H9 (cell line): ENCODE results near the gene TMEM132C. TPM values are rescaled to one million over a fixed set of nuclear protein-coding genes. Genes with fewer than 3 reads are reported as not detected.

Experiments
- DNase-seq: peaks from one replicate; pipeline ENCODE4 v3.0.0-alpha.2; 2017
- H2AFZ ChIP-seq: one replicate; pipeline ENCODE4 v1.6.1; 2013; ENCODE audit warnings: mild to moderate bottlenecking, low read length, control low read depth, moderate library complexity
- H2AK5ac ChIP-seq: 2 replicates; pipeline ENCODE4 v1.6.1; 2013; ENCODE audit warnings: low read length, control low read depth, mixed read lengths; ENCODE audit not compliant: insufficient read length
- H2BK120ac ChIP-seq: one replicate; pipeline ENCODE4 v1.6.1; 2013; ENCODE audit warnings: low read depth, mild to moderate bottlenecking, low read length, control low read depth, inconsistent platforms; ENCODE audit not compliant: poor library complexity, severe bottlenecking
- H2BK12ac ChIP-seq: 2 replicates; pipeline ENCODE4 v1.6.1; 2013; ENCODE audit warnings: low read length, control low read depth, mixed read lengths, low read depth; ENCODE audit not compliant: insufficient read length
- H2BK15ac ChIP-seq: 2 replicates; pipeline ENCODE4 v1.6.1; 2013; ENCODE audit warnings: low read depth, low read length, control low read depth
- H2BK20ac ChIP-seq: one replicate; pipeline ENCODE4 v1.6.1; 2013; ENCODE audit warnings: low read depth, mild to moderate bottlenecking, low read length, control low read depth, inconsistent platforms; ENCODE audit not compliant: poor library complexity, severe bottlenecking
- H2BK5ac ChIP-seq: 2 replicates; pipeline ENCODE4 v1.6.1; 2013; ENCODE audit warnings: low read length, control low read depth, mixed read lengths; ENCODE audit not compliant: insufficient read length
- H3K14ac ChIP-seq: 2 replicates; pipeline ENCODE4 v1.6.1; 2013; ENCODE audit warnings: low read length, control low read depth; ENCODE audit not compliant: insufficient read depth
- H3K18ac ChIP-seq: 2 replicates; pipeline ENCODE4 v1.6.1; 2013; ENCODE audit warnings: low read depth, mild to moderate bottlenecking, mixed read lengths, low read length, control low read depth; ENCODE audit not compliant: insufficient read length
- H3K23ac ChIP-seq: 2 replicates; pipeline ENCODE4 v1.6.1; 2013; ENCODE audit warnings: low read length, control low read depth, mixed read lengths, low read depth; ENCODE audit not compliant: insufficient read length
- H3K23me2 ChIP-seq: 2 replicates; pipeline ENCODE4 v1.6.1; 2013; ENCODE audit warnings: low read depth, mild to moderate bottlenecking, mixed read lengths, low read length, control low read depth; ENCODE audit not compliant: insufficient read length, poor library complexity, severe bottlenecking
- H3K27ac ChIP-seq: 2 replicates; pipeline ENCODE4 v1.5.1; 2013; ENCODE audit warnings: low read length, control low read depth, mixed read lengths, low read depth; ENCODE audit not compliant: insufficient read length
- H3K27me3 ChIP-seq: 2 replicates; pipeline ENCODE4 v1.6.1; 2013; ENCODE audit warnings: low read length, control low read depth, inconsistent platforms; ENCODE audit not compliant: insufficient read depth
- H3K4ac ChIP-seq: 2 replicates; pipeline ENCODE4 v1.6.1; 2013; ENCODE audit warnings: low read depth, mild to moderate bottlenecking, control low read depth, inconsistent platforms, low read length, moderate library complexity
- H3K4me1 ChIP-seq: 2 replicates; pipeline ENCODE4 v1.6.1; 2013; ENCODE audit warnings: low read length, control low read depth, inconsistent platforms; ENCODE audit not compliant: insufficient read depth
- H3K4me2 ChIP-seq: 2 replicates; pipeline ENCODE4 v1.6.1; 2013; ENCODE audit warnings: low read length, control low read depth, mixed read lengths; ENCODE audit not compliant: insufficient read length, insufficient read depth
- H3K56ac ChIP-seq: 2 replicates; pipeline ENCODE4 v1.6.1; 2013; ENCODE audit warnings: low read depth, mild to moderate bottlenecking, mixed read lengths, low read length, control low read depth; ENCODE audit not compliant: insufficient read length
- H3K79me1 ChIP-seq: 2 replicates; pipeline ENCODE4 v1.6.1; 2013; ENCODE audit warnings: low read depth, mild to moderate bottlenecking, moderate library complexity, low read length, control low read depth, inconsistent platforms; ENCODE audit not compliant: insufficient read depth, poor library complexity, severe bottlenecking
- H3K79me2 ChIP-seq: 2 replicates; pipeline ENCODE4 v1.6.1; 2013; ENCODE audit warnings: low read length, control low read depth, inconsistent platforms; ENCODE audit not compliant: insufficient read depth
- H3K9ac ChIP-seq: 2 replicates; pipeline ENCODE4 v1.6.1; 2013; ENCODE audit warnings: low read length, control low read depth, mixed read lengths; ENCODE audit not compliant: insufficient read length; ENCODE audit errors: extremely low read depth
- H3K9me3 ChIP-seq: one replicate; pipeline ENCODE4 v1.6.1; 2013; ENCODE audit warnings: low read depth, low read length, inconsistent platforms; ENCODE audit not compliant: control insufficient read depth
- H3T11ph ChIP-seq: one replicate; pipeline ENCODE4 v1.6.1; 2013; ENCODE audit warnings: mild to moderate bottlenecking, low read length, control low read depth, inconsistent platforms
- H4K20me1 ChIP-seq: one replicate; pipeline ENCODE4 v1.6.1; 2013; ENCODE audit not compliant: control insufficient read depth, insufficient read length, insufficient read depth
- H4K5ac ChIP-seq: 2 replicates; pipeline ENCODE4 v1.6.1; 2013; ENCODE audit warnings: low read depth, mild to moderate bottlenecking, mixed read lengths, low read length, control low read depth; ENCODE audit not compliant: insufficient read length
- H4K8ac ChIP-seq: replicated peaks from 2 replicates; pipeline ENCODE4 v1.6.1; 2013; ENCODE audit warnings: low read length, control low read depth, mixed read lengths, low read depth; ENCODE audit not compliant: insufficient read length
- H4K91ac ChIP-seq: 2 replicates; pipeline ENCODE4 v1.6.1; 2013; ENCODE audit warnings: low read depth, mild to moderate bottlenecking, moderate library complexity, mixed read lengths, low read length, control low read depth; ENCODE audit not compliant: insufficient read length
- H3K27ac Mint-ChIP-seq, 3 experiments: 2 replicates in 2 of 3; 3 replicates in 1 of 3; pipeline ENCODE4 v1.8.0; 2020 to 2021; ENCODE audit warnings: mixed read lengths in 3 of 3, mild to moderate bottlenecking in 1 of 3, moderate library complexity in 1 of 3
- H3K27me3 Mint-ChIP-seq: 2 replicates; pipeline ENCODE4 v1.8.0; 2021; ENCODE audit warnings: low read depth, mild to moderate bottlenecking, moderate library complexity, mixed read lengths
- H3K36me3 Mint-ChIP-seq, 3 experiments: 2 replicates in 2 of 3; 3 replicates in 1 of 3; pipeline ENCODE4 v1.8.0; 2020 to 2021; ENCODE audit warnings: low read depth in 3 of 3, mixed read lengths in 3 of 3; ENCODE audit not compliant: insufficient read depth in 1 of 3
- H3K4me1 Mint-ChIP-seq, 2 experiments: 2 replicates each; pipeline ENCODE4 v1.8.0; 2020; ENCODE audit warnings: mixed read lengths in 2 of 2
- H3K4me3 Mint-ChIP-seq, 2 experiments: 2 replicates in 1 of 2; 3 replicates in 1 of 2; pipeline ENCODE4 v1.8.0; 2020 to 2021; ENCODE audit warnings: mild to moderate bottlenecking in 2 of 2, mixed read lengths in 2 of 2, moderate library complexity in 1 of 2
- H3K9me3 Mint-ChIP-seq, 2 experiments: 2 replicates in 1 of 2; 3 replicates in 1 of 2; pipeline ENCODE4 v1.8.0; 2020; ENCODE audit warnings: mild to moderate bottlenecking in 2 of 2, mixed read lengths in 2 of 2, moderate library complexity in 1 of 2
- CTCF ChIP-seq: fragments of 200-600 bp; sonication (generic); conservative IDR thresholded peaks from 3 replicates; pipeline ENCODE4 v1.8.0; 2021; ENCODE audit warnings: antibody characterized with exemption, mild to moderate bottlenecking
- WGBS: extraction: QIAGEN DNeasy Blood & Tissue Kit; methylation state at CpG from one replicate; pipeline ENCODE4 v1.1.7; 2013; ENCODE audit warnings: missing lambda C conversion rate, low lambda C conversion rate, mixed read lengths; ENCODE audit not compliant: insufficient read length; ENCODE audit errors: extremely low coverage; 5-methylcytosine and 5-hydroxymethylcytosine counted together
- total RNA-seq: library from RNA; stranded (reverse); gene quantifications from 2 replicates; pipeline ENCODE4 v1.2.1, GENCODE V29; 2021

TMEM132C gene
- total RNA-seq, 1 experiment from 2014 or later, result 0.22 TPM

- no peak overlapping the region for H3K56ac ChIP-seq
- no peak overlapping the region for H3K18ac ChIP-seq
- no peaks in the 10 kb centered on the region for H3K27me3 ChIP-seq
- H3K4me1 ChIP-seq, result no peaks in the 10 kb centered on the region
- H2BK5ac ChIP-seq, result no peak overlapping the region
- H3K14ac ChIP-seq, result no peak overlapping the region; the same call in 1 of the 2 replicates
- no peak overlapping the region for H2BK12ac ChIP-seq
- H4K91ac ChIP-seq, result no peak overlapping the region
- H3K27ac Mint-ChIP-seq, result no peak overlapping the region
- no peak overlapping the region for H3K27ac ChIP-seq
- H3K4me1 Mint-ChIP-seq, result peaks cover 6 to 13% of the 10 kb centered on the region in 2 experiments
- no peak overlapping the region for H3K4me2 ChIP-seq
- no peak for DNase-seq
- peaks cover 0 to 4% (median 0%) of the 10 kb centered on the region in 3 experiments; a peak in 2 of 7 replicates for H3K36me3 Mint-ChIP-seq
- H4K8ac ChIP-seq, result no peak overlapping the region
- H4K5ac ChIP-seq, result no peak overlapping the region
- no peaks in the 10 kb centered on the region for H3K79me1 ChIP-seq
- H3K27me3 Mint-ChIP-seq, result peaks cover 65% of the 10 kb centered on the region
- no peaks in the 10 kb centered on the region for H3K23me2 ChIP-seq
- H2BK120ac ChIP-seq, result no peak overlapping the region
- no peak overlapping the region for H3K23ac ChIP-seq
- H3K4me3 Mint-ChIP-seq, result no peak overlapping the region
- no peak overlapping the region for H3K9ac ChIP-seq
- no peak overlapping the region for H3K4ac ChIP-seq
- no peaks in the 10 kb centered on the region for H4K20me1 ChIP-seq
- no peak overlapping the region for H2AK5ac ChIP-seq
- H3K9me3 ChIP-seq, result no peaks in the 10 kb centered on the region
- H2AFZ ChIP-seq, result no peak overlapping the region
- no peak overlapping the region for H2BK15ac ChIP-seq
- WGBS, result no CpG with 5 or more reads among the region's 14 CpGs
- H2BK20ac ChIP-seq, result no peak overlapping the region
- peaks cover 2 to 7% of the 10 kb centered on the region in 2 experiments; a peak in 2 of 5 replicates for H3K9me3 Mint-ChIP-seq
- no peak for TF ChIP-seq CTCF
- H3K79me2 ChIP-seq, result no peaks in the 10 kb centered on the region
- H3T11ph ChIP-seq, result no peak overlapping the region
These were observed 121.6 kb downstream of the TMEM132C start for GRCh38 chr12:128388461-128389000.
